ENCODE data around the gene TPM4.

TPM4 gene

DNA sequence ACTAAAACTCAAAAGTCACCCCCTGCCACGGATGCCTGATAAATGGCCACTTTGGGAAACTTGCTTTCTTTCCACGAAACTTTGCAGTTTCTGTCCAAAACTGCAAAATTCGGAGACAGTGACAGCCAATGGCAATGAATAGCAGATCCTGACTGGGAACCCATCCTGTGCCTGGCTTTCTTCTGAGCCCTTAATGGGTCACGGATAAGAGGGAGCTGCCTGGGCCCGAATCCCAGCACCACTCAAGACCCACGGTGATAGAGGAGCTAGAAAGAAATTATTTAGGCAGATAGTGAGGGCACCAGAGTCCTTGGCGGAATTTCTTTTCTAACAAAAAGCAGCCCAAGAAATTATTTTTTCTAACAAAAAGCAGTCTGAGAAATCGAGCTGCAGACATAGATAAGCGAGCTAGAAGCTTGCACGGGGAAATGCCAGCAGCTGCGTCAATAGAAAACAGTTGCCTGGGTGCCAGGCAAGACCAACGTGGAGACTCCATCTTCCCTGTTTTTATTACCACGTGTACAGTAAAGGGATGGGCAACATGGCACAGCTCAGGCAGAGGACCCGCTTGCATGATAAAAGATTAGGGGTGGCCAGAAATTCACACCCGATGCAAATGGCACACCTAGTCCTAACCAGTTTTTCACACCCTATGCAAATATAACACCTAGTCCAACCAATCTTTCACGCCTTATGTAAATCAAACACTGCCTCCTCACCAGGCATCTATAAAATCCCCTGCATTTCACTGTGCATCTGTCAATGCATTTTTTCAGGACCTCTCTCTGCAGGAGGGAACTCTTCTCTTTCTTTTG, 60.1 kb downstream of the TPM4 start:
- Histone ChIP-seq H3K4me3 (ENCODE audit: low read depth, low read length, poor library complexity, severe bottlenecking) (no peak overlapping the region), H3K9ac (ENCODE audit: low read length) (no peak overlapping the region), H3K79me2 (ENCODE audit: insufficient read depth, low read length) (no peaks in the 10 kb centered on the region), H4K20me1 (ENCODE audit: insufficient read depth, low read length) (no peaks in the 10 kb centered on the region), H3K9me3 (ENCODE audit: low read length) (no peaks in the 10 kb centered on the region), H3K4me1 (ENCODE audit: insufficient read depth, low read length, severe bottlenecking) (peaks cover 24% of the 10 kb centered on the region), H3K4me2 (ENCODE audit: low read length) (no peak overlapping the region), H3K27me3 (ENCODE audit: insufficient read depth, low read length) (no peaks in the 10 kb centered on the region), H2AFZ (ENCODE audit: low read length) (no peak overlapping the region), H3F3A (ENCODE audit: insufficient read depth, low read length) (no peaks in the 10 kb centered on the region), H3K9me2 (ENCODE audit: low read depth, low read length) (no peaks in the 10 kb centered on the region), H3K36me3 (ENCODE audit: insufficient read depth, low read length) (peaks cover 34% of the 10 kb centered on the region), H3K27ac (ENCODE audit: low read depth, low read length, poor library complexity, severe bottlenecking) (peak overlapping the region; percentile 32)
- TF ChIP-seq EZH2 (IDR thresholded peaks at IDR 0.05; ENCODE audit: borderline replicate concordance, low read length), result no peak

- no peak overlapping the region for H3K9ac ChIP-seq (ENCODE audit: low read length)
- no peak for TF ChIP-seq EZH2 (IDR thresholded peaks at IDR 0.05; ENCODE audit: borderline replicate concordance, low read length)
- H3K4me1 ChIP-seq (ENCODE audit: insufficient read depth, low read length, severe bottlenecking), result peaks cover 54% of the 10 kb centered on the region
These were observed 63.5 kb downstream of the TPM4 start for GRCh38 chr19:16139752-16140151.

GRCh38 chr19:16141043-16141442, 64.7 kb downstream of the TPM4 start:
- H3K9ac ChIP-seq (ENCODE audit: low read length), result no peak overlapping the region
- no peaks in the 10 kb centered on the region; the same call in 1 of the 2 replicates for H3F3A ChIP-seq (ENCODE audit: insufficient read depth, low read length)
- no peak overlapping the region for H2AFZ ChIP-seq (ENCODE audit: low read length)
- H3K27ac ChIP-seq (ENCODE audit: low read depth, low read length, poor library complexity, severe bottlenecking), result peak overlapping the region; percentile 92
- H3K79me2 ChIP-seq (ENCODE audit: insufficient read depth, low read length), result peaks cover 18% of the 10 kb centered on the region
- TF ChIP-seq EZH2 (IDR thresholded peaks at IDR 0.05; ENCODE audit: borderline replicate concordance, low read length) (no peak), CTCF (IDR thresholded peaks at IDR 0.05; ENCODE audit: low read length) (peak; percentile 45)
- peaks cover 65% of the 10 kb centered on the region for H3K4me1 ChIP-seq (ENCODE audit: insufficient read depth, low read length, severe bottlenecking)
- H3K9me3 ChIP-seq (ENCODE audit: low read length), result no peaks in the 10 kb centered on the region
- no peak overlapping the region for H3K4me3 ChIP-seq (ENCODE audit: low read depth, low read length, poor library complexity, severe bottlenecking)
- no peaks in the 10 kb centered on the region for H3K9me2 ChIP-seq (ENCODE audit: low read depth, low read length)
- no peaks in the 10 kb centered on the region for H4K20me1 ChIP-seq (ENCODE audit: insufficient read depth, low read length)
- H3K4me2 ChIP-seq (ENCODE audit: low read length), result 0 out of 2 replicates have a peak overlapping the region, but pooled peaks have one; percentile 3
- no peaks in the 10 kb centered on the region for H3K27me3 ChIP-seq (ENCODE audit: insufficient read depth, low read length)
- H3K36me3 ChIP-seq (ENCODE audit: insufficient read depth, low read length), result peaks cover 8% of the 10 kb centered on the region; the same call in 1 of the 2 replicates

More at GRCh38 chr19:16139752-16140151, 63.5 kb downstream of the TPM4 start:
- Histone ChIP-seq H3K27me3 (ENCODE audit: insufficient read depth, low read length) (no peaks in the 10 kb centered on the region), H3K9me2 (ENCODE audit: low read depth, low read length) (no peaks in the 10 kb centered on the region), H4K20me1 (ENCODE audit: insufficient read depth, low read length) (no peaks in the 10 kb centered on the region), H3K4me2 (ENCODE audit: low read length) (no peak overlapping the region), H2AFZ (ENCODE audit: low read length) (no peak overlapping the region), H3K9me3 (ENCODE audit: low read length) (no peaks in the 10 kb centered on the region), H3K79me2 (ENCODE audit: insufficient read depth, low read length) (peaks cover 10% of the 10 kb centered on the region; the same call in 1 of the 2 replicates), H3F3A (ENCODE audit: insufficient read depth, low read length) (no peaks in the 10 kb centered on the region; the same call in 1 of the 2 replicates), H3K4me3 (ENCODE audit: low read depth, low read length, poor library complexity, severe bottlenecking) (no peak overlapping the region), H3K27ac (ENCODE audit: low read depth, low read length, poor library complexity, severe bottlenecking) (peak overlapping the region; percentile 61), H3K36me3 (ENCODE audit: insufficient read depth, low read length) (peaks cover under 1% of the 10 kb centered on the region; the same call in 1 of the 2 replicates)

DNA sequence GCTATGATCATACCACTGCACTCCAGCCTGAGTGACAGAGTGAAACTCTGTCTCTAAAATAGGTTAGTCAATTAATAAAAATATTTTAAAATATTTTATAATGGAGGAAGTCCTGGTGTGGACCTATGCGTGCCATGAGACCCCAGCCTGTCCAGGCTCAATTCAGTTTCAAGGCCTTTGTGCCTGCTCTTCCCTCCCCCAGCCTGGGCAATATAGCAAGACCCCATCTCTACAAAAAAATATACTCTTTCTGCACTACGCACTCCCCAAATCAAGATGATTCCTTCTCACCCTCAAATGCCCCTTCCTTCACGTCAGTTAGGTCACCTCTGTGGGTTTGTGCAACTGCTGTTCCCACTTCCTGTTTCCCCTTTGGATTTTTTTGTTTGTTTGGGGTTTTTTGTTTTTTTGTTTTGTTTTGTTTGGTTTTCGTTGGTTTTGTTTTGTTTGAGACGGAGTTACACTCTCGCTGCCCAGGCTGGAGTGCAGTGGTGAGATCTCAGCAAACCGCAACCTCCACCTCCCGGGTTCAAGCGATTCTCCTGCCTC, 65.8 kb downstream of the TPM4 start:
- TF ChIP-seq CTCF (IDR thresholded peaks at IDR 0.05; ENCODE audit: low read length) (no peak), EZH2 (IDR thresholded peaks at IDR 0.05; ENCODE audit: borderline replicate concordance, low read length) (no peak)
- no peaks in the 10 kb centered on the region; the same call in 1 of the 2 replicates for H3F3A ChIP-seq (ENCODE audit: insufficient read depth, low read length)
- no peak overlapping the region for H3K4me3 ChIP-seq (ENCODE audit: low read depth, low read length, poor library complexity, severe bottlenecking)
- H3K4me1 ChIP-seq (ENCODE audit: insufficient read depth, low read length, severe bottlenecking), result peaks cover 67% of the 10 kb centered on the region
- no peaks in the 10 kb centered on the region for H3K9me3 ChIP-seq (ENCODE audit: low read length)
- peaks cover 24% of the 10 kb centered on the region for H3K79me2 ChIP-seq (ENCODE audit: insufficient read depth, low read length)
- H3K9me2 ChIP-seq (ENCODE audit: low read depth, low read length), result no peaks in the 10 kb centered on the region
- H3K36me3 ChIP-seq (ENCODE audit: insufficient read depth, low read length), result peaks cover 16% of the 10 kb centered on the region; the same call in 1 of the 2 replicates
- H4K20me1 ChIP-seq (ENCODE audit: insufficient read depth, low read length), result no peaks in the 10 kb centered on the region
- no peak overlapping the region for H3K4me2 ChIP-seq (ENCODE audit: low read length)
- no peak overlapping the region for H3K9ac ChIP-seq (ENCODE audit: low read length)
- H2AFZ ChIP-seq (ENCODE audit: low read length), result no peak overlapping the region
- no peaks in the 10 kb centered on the region for H3K27me3 ChIP-seq (ENCODE audit: insufficient read depth, low read length)
- H3K27ac ChIP-seq (ENCODE audit: low read depth, low read length, poor library complexity, severe bottlenecking), result peak overlapping the region; percentile 92

Measured in OCI-LY1 (cell line).